Measurements from ENCODE around the gene WRAP73. TPM values are rescaled to one million over a fixed set of nuclear protein-coding genes. Genes with fewer than 3 reads are reported as not detected.

WRAP73 gene
- 11.7 and 16.4 TPM in 2 replicates for total RNA-seq (ENCODE audit: low replicate concordance)

GRCh38 chr1:3649342-3650247 lies at the start of gene WRAP73:
WRAP73 (minus strand) TSS chr1:3650103; CDS start chr1:3649999, 104 bp downstream.

GRCh38 chr1:3651930-3652547 lies 2.1 kb upstream of the WRAP73 start, which contains the start of gene TP73:
TP73 (plus strand) TSS chr1:3652516; CDS start chr1:3682366, 29,850 bp downstream.

GRCh38 chr1:3624200-3625136 lies 25.4 kb downstream of the WRAP73 start, which contains the start of gene TPRG1L:
TPRG1L (plus strand) TSS chr1:3625015; CDS start chr1:3625073, 58 bp downstream.

GRCh38 chr1:3611170-3612019 lies 38.5 kb downstream of the WRAP73 start, which contains the start of gene MEGF6:
MEGF6 (minus strand) TSS chr1:3611508; CDS start chr1:3611268, 240 bp downstream.

Other genes with a start within 250 kb of the WRAP73 start
- 0.23 TPM in 1 of 2 replicates, not detected in the other for gene ARHGEF16, start 195.4 kb downstream of the WRAP73 start, total RNA-seq (ENCODE audit: low replicate concordance)
- gene MEGF6, start 38.6 kb downstream of the WRAP73 start, total RNA-seq (ENCODE audit: low replicate concordance): 47.6 and 248 TPM in 2 replicates
- gene TPRG1L, start 25.1 kb downstream of the WRAP73 start, total RNA-seq (ENCODE audit: low replicate concordance): 23.1 and 27.5 TPM in 2 replicates
- gene TP73, start 2.4 kb upstream of the WRAP73 start, total RNA-seq (ENCODE audit: low replicate concordance): not detected in 2 replicates
- not detected in 2 replicates for gene CCDC27, start 102.3 kb upstream of the WRAP73 start, total RNA-seq (ENCODE audit: low replicate concordance)
- 0.70 and 1.4 TPM in 2 replicates for gene SMIM1, start 122.6 kb upstream of the WRAP73 start, total RNA-seq (ENCODE audit: low replicate concordance)
- gene LRRC47, start 146.4 kb upstream of the WRAP73 start, total RNA-seq (ENCODE audit: low replicate concordance): 18.5 and 24.1 TPM in 2 replicates
- gene CEP104, start 207.1 kb upstream of the WRAP73 start, total RNA-seq (ENCODE audit: low replicate concordance): 11.5 and 12.0 TPM in 2 replicates
- 4.1 and 6.8 TPM in 2 replicates for gene DFFB, start 207.4 kb upstream of the WRAP73 start, total RNA-seq (ENCODE audit: low replicate concordance)